NCI-H510A (cell line): ENCODE results near the gene RHEX.

ENCODE experiments used
- DNase-seq: peaks from one replicate; lab custom pipeline; 2025; lab: John Stamatoyannopoulos, UW

The RHEX gene

GRCh38 chr1:206094024-206094423 lies 41.1 kb downstream of the RHEX start:
- no peak for DNase-seq

- DNase-seq = no peak
These were observed 44.4 kb downstream of the RHEX start for GRCh38 chr1:206097381-206097780.

GRCh38 chr1:206098242-206098919 lies 45.4 kb downstream of the RHEX start:
- no peak for DNase-seq

- no peak for DNase-seq
These were observed 47.3 kb downstream of the RHEX start for GRCh38 chr1:206100226-206100815.

GRCh38 chr1:206101351-206102045 lies 48.5 kb downstream of the RHEX start:
- no peak for DNase-seq

GRCh38 chr1:206102292-206102936 lies 49.4 kb downstream of the RHEX start:
- DNase-seq = no peak

- DNase-seq = no peak
These were observed 51.0 kb downstream of the RHEX start for GRCh38 chr1:206103979-206104378.

- DNase-seq = no peak
These were observed 52.6 kb downstream of the RHEX start for GRCh38 chr1:206105464-206105995.

- peak; percentile 33 for DNase-seq
These were observed 53.6 kb downstream of the RHEX start for GRCh38 chr1:206106328-206107167.

- no peak for DNase-seq
These were observed 54.2 kb downstream of the RHEX start for GRCh38 chr1:206107168-206107544.

GRCh38 chr1:206108635-206109034 lies 55.7 kb downstream of the RHEX start:
- DNase-seq = no peak

GRCh38 chr1:206109718-206110117 lies 56.7 kb downstream of the RHEX start:
- no peak for DNase-seq

- no peak for DNase-seq
These were observed 57.2 kb downstream of the RHEX start for GRCh38 chr1:206110161-206110560.

GRCh38 chr1:206110820-206111219 lies 57.8 kb downstream of the RHEX start:
- no peak for DNase-seq

- no peak for DNase-seq
These were observed 58.4 kb downstream of the RHEX start for GRCh38 chr1:206111271-206111927.

GRCh38 chr1:206112600-206113301 lies 59.8 kb downstream of the RHEX start:
- DNase-seq = no peak

- no peak for DNase-seq
These were observed 62.0 kb downstream of the RHEX start for GRCh38 chr1:206114692-206115640.

- DNase-seq = no peak
These were observed 62.8 kb downstream of the RHEX start for GRCh38 chr1:206115791-206116190.

GRCh38 chr1:206116191-206116872 lies 63.4 kb downstream of the RHEX start:
- peak; percentile 70 for DNase-seq
